B cell (primary cell): Measurements from ENCODE around the gene TAS2R38. TPM values are rescaled to one million over a fixed set of nuclear protein-coding genes. Genes with fewer than 3 reads are reported as not detected.

Experiments
- ATAC-seq: fragments of 200-7000 bp; cut with Tn5 transposase; one replicate; pipeline ENCODE4 v1.10.0; 2021; ENCODE audit warnings: low read depth, mild to moderate bottlenecking, moderate number of reproducible peaks, moderate library complexity
- CTCF ChIA-PET: fragments of 350-600 bp; sonication (Branson Sonifier 250); formaldehyde crosslinking; loops from one replicate; lab custom pipeline; 2021; ENCODE audit warnings: antibody characterized with exemption, inconsistent platforms; lab: Charles Lee
- POLR2A ChIA-PET: fragments of 350-600 bp; sonication (Branson Sonifier 250); formaldehyde crosslinking; loops from one replicate; lab custom pipeline; 2021; ENCODE audit warnings: antibody characterized with exemption; lab: Charles Lee
- DNase-seq: peaks from one replicate; pipeline ENCODE4 v3.0.0; 2013
- H2AFZ ChIP-seq: 2 replicates; pipeline ENCODE4 v1.6.1; 2012; ENCODE audit warnings: mild to moderate bottlenecking, low read depth, low read length; ENCODE audit not compliant: insufficient read depth, poor library complexity, severe bottlenecking
- H3K27ac ChIP-seq, 2 donors: 1 replicate in 1 of 2; 2 replicates in 1 of 2; pipeline ENCODE4 v1.5.1; 2012 to 2013; ENCODE audit warnings: low read length in 2 of 2, mild to moderate bottlenecking in 2 of 2, moderate library complexity in 1 of 2
- H3K27me3 ChIP-seq, 4 experiments: fragments of 200-600 bp in 1 of 4; sonication (generic) in 1 of 4; replicated peaks in 1 of 4; 1 replicate in 2 of 4; 2 replicates in 2 of 4; pipeline versions ENCODE4 v1.6.1 to v1.7.0; 2013 to 2016; ENCODE audit warnings: low read length in 3 of 4, mild to moderate bottlenecking in 2 of 4, mixed read lengths in 1 of 4, moderate library complexity in 1 of 4; ENCODE audit not compliant: insufficient read depth in 4 of 4, control insufficient read depth in 3 of 4; ENCODE audit errors: control extremely low read depth in 1 of 4
- H3K36me3 ChIP-seq, 2 experiments: replicated peaks in 1 of 2; 1 replicate in 1 of 2; 2 replicates in 1 of 2; pipeline versions ENCODE4 v1.6.1 to v1.7.1; 2013; ENCODE audit warnings: low read length in 1 of 2; ENCODE audit not compliant: insufficient read depth in 2 of 2, control insufficient read depth in 1 of 2; ENCODE audit errors: control extremely low read depth in 1 of 2, extremely low read depth in 1 of 2
- H3K4me1 ChIP-seq, 2 donors: fragments of 200-600 bp in 1 of 2; sonication (generic) in 1 of 2; 1 replicate in 1 of 2; 2 replicates in 1 of 2; pipeline versions ENCODE4 v1.5.1 to v1.6.1; 2013 to 2017; ENCODE audit warnings: low read length in 2 of 2; ENCODE audit not compliant: control insufficient read depth in 2 of 2, insufficient read depth in 2 of 2
- H3K4me2 ChIP-seq: replicated peaks from 2 replicates; pipeline ENCODE3; 2012; ENCODE audit warnings: mild to moderate bottlenecking, low read depth, low read length; ENCODE audit not compliant: poor library complexity, severe bottlenecking
- H3K4me3 ChIP-seq, 5 experiments: fragments of 200-600 bp in 1 of 5; sonication (generic) in 1 of 5; 1 replicate in 3 of 5; 2 replicates in 2 of 5; pipeline versions ENCODE4 v1.5.1 to v1.7.0; 2011 to 2016; ENCODE audit warnings: low read length in 4 of 5, mild to moderate bottlenecking in 4 of 5, low read depth in 2 of 5, control low read depth in 1 of 5, moderate library complexity in 1 of 5; ENCODE audit not compliant: insufficient read depth in 1 of 5; ENCODE audit errors: control extremely low read depth in 1 of 5, extremely low read depth in 1 of 5
- H3K79me2 ChIP-seq: fragments of 200-600 bp; sonication (generic); one replicate; pipeline ENCODE4 v1.6.0; 2016; ENCODE audit warnings: low read length; ENCODE audit not compliant: control insufficient read depth, insufficient read depth
- H3K9ac ChIP-seq: fragments of 200-600 bp; sonication (generic); 2 replicates; pipeline ENCODE4 v1.6.1; 2017; ENCODE audit warnings: mild to moderate bottlenecking, low read length, moderate library complexity
- H3K9me3 ChIP-seq, 3 donors: one replicate each; pipeline versions ENCODE4 v1.6.1 to v1.7.1; 2013; ENCODE audit warnings: low read length in 2 of 3; ENCODE audit not compliant: control insufficient read depth in 2 of 3, insufficient read depth in 1 of 3; ENCODE audit errors: control extremely low read depth in 1 of 3
- H4K20me1 ChIP-seq: 2 replicates; pipeline ENCODE4 v1.6.0; 2012; ENCODE audit warnings: mild to moderate bottlenecking, low read length; ENCODE audit not compliant: insufficient read depth, control insufficient read depth, poor library complexity, severe bottlenecking
- H3K27ac Mint-ChIP-seq: one replicate; pipeline ENCODE4 v1.8.0; 2021; ENCODE audit warnings: mixed read lengths
- H3K27me3 Mint-ChIP-seq: one replicate; pipeline ENCODE4 v1.8.0; 2021; ENCODE audit warnings: mixed read lengths
- H3K4me1 Mint-ChIP-seq: one replicate; pipeline ENCODE4 v1.8.0; 2021; ENCODE audit warnings: mixed read lengths
- H3K4me3 Mint-ChIP-seq: one replicate; pipeline ENCODE4 v1.8.0; 2021; ENCODE audit warnings: mixed read lengths
- H3K9me3 Mint-ChIP-seq: one replicate; pipeline ENCODE4 v1.8.0; 2022; ENCODE audit warnings: mixed read lengths; ENCODE audit not compliant: insufficient read depth
- CTCF ChIP-seq: fragments of 200-600 bp; IDR thresholded peaks from one replicate; pipeline ENCODE4 v1.8.0; 2022; ENCODE audit warnings: antibody characterized with exemption, mild to moderate bottlenecking
- EZH2 ChIP-seq: IDR thresholded peaks from 2 replicates; pipeline ENCODE4 v1.6.1; 2012; ENCODE audit warnings: borderline replicate concordance, low read depth, mild to moderate bottlenecking, moderate library complexity, low read length; ENCODE audit not compliant: insufficient read depth, poor library complexity, severe bottlenecking
- WGBS: methylation state at CpG from one replicate; pipeline ENCODE4 v1.1.5; 2013; ENCODE audit warnings: missing lambda C conversion rate; ENCODE audit not compliant: insufficient coverage; 5-methylcytosine and 5-hydroxymethylcytosine counted together
- intact Hi-C: fragments of 100-400 bp; cut with micrococcal nuclease; formaldehyde crosslinking; loops from one replicate; pipeline ENCODE4 v1.10.0; 2022
- polyA plus RNA-seq: library from polyadenylated mRNA; depleted of rRNA; stranded (reverse); fragments of >200 nt; gene quantifications from 2 replicates; pipeline ENCODE4 v1.2.3, GENCODE V29; 2012
- total RNA-seq, 2 donors: library from RNA; stranded (reverse); fragments of 120-200 nt in 1 of 2; gene quantifications; 1 replicate in 1 of 2; 2 replicates in 1 of 2; pipeline versions ENCODE4 v1.2.3 to v1.2.4, GENCODE V29; 2013 to 2022

The TAS2R38 gene
- total and polyA plus RNA-seq, 2 donors (not counting 1 experiment from before 2014, with no cell fraction given) = not detected

GRCh38 chr7:141960687-141961422, 12.7 kb downstream of the TAS2R38 start:
- DNase-seq (peak; percentile 47), ATAC-seq (peak; percentile 65)
- ChIA-PET POLR2A (no interaction called here), CTCF (interaction anchor here (2.0 kb wide), 1 partner anchor 15 kb away, joined by 8 read pairs; no protein-coding TSS in a partner anchor)
- H3K27me3 ChIP-seq = no peaks in the 10 kb centered on the region
- intact Hi-C loops = no loop called here
- H3K79me2 ChIP-seq = no peaks in the 10 kb centered on the region
- H3K36me3 ChIP-seq = no peaks in the 10 kb centered on the region
- H3K27me3 Mint-ChIP-seq = no peaks in the 10 kb centered on the region
- no peak for TF ChIP-seq CTCF
- TF ChIP-seq EZH2 = no peak
- H3K4me3 ChIP-seq = no peak overlapping the region
- H3K27ac ChIP-seq = peak overlapping the region; percentile 65 to 76
- no peak overlapping the region for H2AFZ ChIP-seq
- H3K9me3 Mint-ChIP-seq = no peaks in the 10 kb centered on the region
- H4K20me1 ChIP-seq = no peaks in the 10 kb centered on the region
- WGBS = 71% methylated on average over 2 of the region's 3 CpGs
- H3K4me1 ChIP-seq = peaks cover 12 to 21% of the 10 kb centered on the region in 2 donors
- H3K9me3 ChIP-seq = no peaks in the 10 kb centered on the region
- H3K9ac ChIP-seq = no peak overlapping the region
- H3K4me1 Mint-ChIP-seq = peaks cover 20% of the 10 kb centered on the region
- peak overlapping the region; percentile 33 for H3K4me3 Mint-ChIP-seq
- H3K27ac Mint-ChIP-seq = peak overlapping the region; percentile 87
- H3K4me2 ChIP-seq = peak overlapping the region; percentile 32

- no peaks in the 10 kb centered on the region for H3K27me3 ChIP-seq
- Mint-ChIP-seq H3K27me3 (peaks cover 4% of the 10 kb centered on the region), H3K4me1 (peaks cover 19% of the 10 kb centered on the region), H3K9me3 (no peaks in the 10 kb centered on the region), H3K27ac (no peak overlapping the region), H3K4me3 (no peak overlapping the region)
- peaks cover 9 to 20% of the 10 kb centered on the region in 2 donors for H3K4me1 ChIP-seq
- ATAC-seq = no peak
- no peak overlapping the region for H2AFZ ChIP-seq
- DNase-seq = no peak
- no peak overlapping the region for H3K27ac ChIP-seq
- no peak for TF ChIP-seq EZH2
- no peak for TF ChIP-seq CTCF
- ChIA-PET POLR2A (no interaction called here), CTCF (no interaction called here)
- no peak overlapping the region for H3K4me3 ChIP-seq
- H3K79me2 ChIP-seq = no peaks in the 10 kb centered on the region
- no peaks in the 10 kb centered on the region for H3K9me3 ChIP-seq
- no CpG with 5 or more reads among the region's 3 CpGs for WGBS
- intact Hi-C loops = no loop called here
- no peak overlapping the region for H3K9ac ChIP-seq
- no peaks in the 10 kb centered on the region for H3K36me3 ChIP-seq
- H4K20me1 ChIP-seq = no peaks in the 10 kb centered on the region
- no peak overlapping the region for H3K4me2 ChIP-seq
Observed at GRCh38 chr7:141956084-141956483, 17.5 kb downstream of the TAS2R38 start.
